ENCODE measurements around the gene BBS12.
A peak's percentile ranks its signal among the peaks of the same experiment; 100 is the strongest.

The BBS12 gene

GRCh38 chr4:122715221-122715620 lies 17.3 kb upstream of the BBS12 start:
- no peak overlapping the region for H3K27ac ChIP-seq (ENCODE audit: low read depth, low read length)
- H3K4me3 ChIP-seq (ENCODE audit: low read depth, low read length): no peak overlapping the region
- H3K9me3 ChIP-seq (ENCODE audit: control insufficient read depth, insufficient read depth, low read depth, low read length): no peaks in the 10 kb centered on the region
- H3K36me3 ChIP-seq (ENCODE audit: control insufficient read depth, insufficient read depth, low read length): no peaks in the 10 kb centered on the region
- no peak overlapping the region for H3K9ac ChIP-seq (ENCODE audit: low read length)
- H3K27me3 ChIP-seq (ENCODE audit: control insufficient read depth, insufficient read depth, low read length): no peaks in the 10 kb centered on the region
- no peaks in the 10 kb centered on the region for H3K4me1 ChIP-seq (ENCODE audit: control insufficient read depth, insufficient read depth, low read length)

- H3K9ac ChIP-seq (ENCODE audit: low read length): no peak overlapping the region
- H3K27me3 ChIP-seq (ENCODE audit: control insufficient read depth, insufficient read depth, low read length): no peaks in the 10 kb centered on the region
- H3K4me1 ChIP-seq (ENCODE audit: control insufficient read depth, insufficient read depth, low read length): no peaks in the 10 kb centered on the region
- H3K36me3 ChIP-seq (ENCODE audit: control insufficient read depth, insufficient read depth, low read length): no peaks in the 10 kb centered on the region
- no peak overlapping the region for H3K27ac ChIP-seq (ENCODE audit: low read depth, low read length)
- no peak overlapping the region for H3K4me3 ChIP-seq (ENCODE audit: low read depth, low read length)
- H3K9me3 ChIP-seq (ENCODE audit: control insufficient read depth, insufficient read depth, low read depth, low read length): no peaks in the 10 kb centered on the region
Measured at GRCh38 chr4:122716825-122717448, 15.6 kb upstream of the BBS12 start.

- H3K27me3 ChIP-seq (ENCODE audit: control insufficient read depth, insufficient read depth, low read length): no peaks in the 10 kb centered on the region
- no peak overlapping the region for H3K4me3 ChIP-seq (ENCODE audit: low read depth, low read length)
- H3K4me1 ChIP-seq (ENCODE audit: control insufficient read depth, insufficient read depth, low read length): no peaks in the 10 kb centered on the region
- H3K9me3 ChIP-seq (ENCODE audit: control insufficient read depth, insufficient read depth, low read depth, low read length): no peaks in the 10 kb centered on the region
- H3K27ac ChIP-seq (ENCODE audit: low read depth, low read length): no peak overlapping the region
- no peaks in the 10 kb centered on the region for H3K36me3 ChIP-seq (ENCODE audit: control insufficient read depth, insufficient read depth, low read length)
- no peak overlapping the region for H3K9ac ChIP-seq (ENCODE audit: low read length)
Measured at GRCh38 chr4:122718281-122718680, 14.2 kb upstream of the BBS12 start.

- H3K36me3 ChIP-seq (ENCODE audit: control insufficient read depth, insufficient read depth, low read length): no peaks in the 10 kb centered on the region
- no peaks in the 10 kb centered on the region for H3K27me3 ChIP-seq (ENCODE audit: control insufficient read depth, insufficient read depth, low read length)
- no peaks in the 10 kb centered on the region for H3K9me3 ChIP-seq (ENCODE audit: control insufficient read depth, insufficient read depth, low read depth, low read length)
- no peaks in the 10 kb centered on the region for H3K4me1 ChIP-seq (ENCODE audit: control insufficient read depth, insufficient read depth, low read length)
- H3K9ac ChIP-seq (ENCODE audit: low read length): no peak overlapping the region
- H3K4me3 ChIP-seq (ENCODE audit: low read depth, low read length): no peak overlapping the region
- H3K27ac ChIP-seq (ENCODE audit: low read depth, low read length): no peak overlapping the region
Measured at GRCh38 chr4:122722256-122722655, 10.2 kb upstream of the BBS12 start.

GRCh38 chr4:122728856-122729255 lies 3.6 kb upstream of the BBS12 start:
- Histone ChIP-seq H3K4me1 (ENCODE audit: control insufficient read depth, insufficient read depth, low read length) (peaks cover 5% of the 10 kb centered on the region; the same call in 1 of the 2 replicates), H3K4me3 (ENCODE audit: low read depth, low read length) (no peak overlapping the region), H3K27ac (ENCODE audit: low read depth, low read length) (no peak overlapping the region), H3K27me3 (ENCODE audit: control insufficient read depth, insufficient read depth, low read length) (no peaks in the 10 kb centered on the region), H3K9me3 (ENCODE audit: control insufficient read depth, insufficient read depth, low read depth, low read length) (no peaks in the 10 kb centered on the region), H3K36me3 (ENCODE audit: control insufficient read depth, insufficient read depth, low read length) (no peaks in the 10 kb centered on the region), H3K9ac (ENCODE audit: low read length) (no peak overlapping the region)

- Histone ChIP-seq H3K27me3 (ENCODE audit: control insufficient read depth, insufficient read depth, low read length) (no peaks in the 10 kb centered on the region), H3K36me3 (ENCODE audit: control insufficient read depth, insufficient read depth, low read length) (no peaks in the 10 kb centered on the region), H3K27ac (ENCODE audit: low read depth, low read length) (0 out of 2 replicates have a peak overlapping the region, but pooled peaks have one; percentile 6), H3K4me3 (ENCODE audit: low read depth, low read length) (peak overlapping the region; percentile 49; the same call in 1 of the 2 replicates), H3K9ac (ENCODE audit: low read length) (peak overlapping the region; percentile 21), H3K4me1 (ENCODE audit: control insufficient read depth, insufficient read depth, low read length) (peaks cover 5% of the 10 kb centered on the region; the same call in 1 of the 2 replicates), H3K9me3 (ENCODE audit: control insufficient read depth, insufficient read depth, low read depth, low read length) (no peaks in the 10 kb centered on the region)
Measured at GRCh38 chr4:122731676-122732075, 828 bp upstream of the BBS12 start.

GRCh38 chr4:122733787-122734120 lies 1.2 kb downstream of the BBS12 start:
- no peak overlapping the region for H3K9ac ChIP-seq (ENCODE audit: low read length)
- no peak overlapping the region for H3K27ac ChIP-seq (ENCODE audit: low read depth, low read length)
- peaks cover 5% of the 10 kb centered on the region; the same call in 1 of the 2 replicates for H3K4me1 ChIP-seq (ENCODE audit: control insufficient read depth, insufficient read depth, low read length)
- no peaks in the 10 kb centered on the region for H3K27me3 ChIP-seq (ENCODE audit: control insufficient read depth, insufficient read depth, low read length)
- H3K36me3 ChIP-seq (ENCODE audit: control insufficient read depth, insufficient read depth, low read length): no peaks in the 10 kb centered on the region
- H3K9me3 ChIP-seq (ENCODE audit: control insufficient read depth, insufficient read depth, low read depth, low read length): peaks cover 11% of the 10 kb centered on the region; the same call in 1 of the 2 replicates
- H3K4me3 ChIP-seq (ENCODE audit: low read depth, low read length): peak overlapping the region; percentile 81

- Histone ChIP-seq H3K36me3 (ENCODE audit: control insufficient read depth, insufficient read depth, low read length) (peaks cover 7% of the 10 kb centered on the region), H3K4me1 (ENCODE audit: control insufficient read depth, insufficient read depth, low read length) (no peaks in the 10 kb centered on the region), H3K27ac (ENCODE audit: low read depth, low read length) (no peak overlapping the region), H3K9ac (ENCODE audit: low read length) (no peak overlapping the region), H3K4me3 (ENCODE audit: low read depth, low read length) (no peak overlapping the region), H3K9me3 (ENCODE audit: control insufficient read depth, insufficient read depth, low read depth, low read length) (peaks cover 11% of the 10 kb centered on the region; the same call in 1 of the 2 replicates), H3K27me3 (ENCODE audit: control insufficient read depth, insufficient read depth, low read length) (no peaks in the 10 kb centered on the region)
Measured at GRCh38 chr4:122739174-122739573, 6.7 kb downstream of the BBS12 start.

GRCh38 chr4:122742933-122743829 lies 10.7 kb downstream of the BBS12 start:
- H3K27me3 ChIP-seq (ENCODE audit: control insufficient read depth, insufficient read depth, low read length): no peaks in the 10 kb centered on the region
- H3K9me3 ChIP-seq (ENCODE audit: control insufficient read depth, insufficient read depth, low read depth, low read length): no peaks in the 10 kb centered on the region; the same call in 1 of the 2 replicates
- no peak overlapping the region for H3K27ac ChIP-seq (ENCODE audit: low read depth, low read length)
- no peak overlapping the region for H3K9ac ChIP-seq (ENCODE audit: low read length)
- H3K36me3 ChIP-seq (ENCODE audit: control insufficient read depth, insufficient read depth, low read length): peaks cover 7% of the 10 kb centered on the region
- no peak overlapping the region for H3K4me3 ChIP-seq (ENCODE audit: low read depth, low read length)
- H3K4me1 ChIP-seq (ENCODE audit: control insufficient read depth, insufficient read depth, low read length): peaks cover 9% of the 10 kb centered on the region

GRCh38 chr4:122744229-122744628 lies 11.7 kb downstream of the BBS12 start:
- no peak overlapping the region for H3K27ac ChIP-seq (ENCODE audit: low read depth, low read length)
- peaks cover 9% of the 10 kb centered on the region for H3K4me1 ChIP-seq (ENCODE audit: control insufficient read depth, insufficient read depth, low read length)
- H3K27me3 ChIP-seq (ENCODE audit: control insufficient read depth, insufficient read depth, low read length): no peaks in the 10 kb centered on the region
- H3K4me3 ChIP-seq (ENCODE audit: low read depth, low read length): no peak overlapping the region
- no peak overlapping the region for H3K9ac ChIP-seq (ENCODE audit: low read length)
- peaks cover 7% of the 10 kb centered on the region for H3K36me3 ChIP-seq (ENCODE audit: control insufficient read depth, insufficient read depth, low read length)
- H3K9me3 ChIP-seq (ENCODE audit: control insufficient read depth, insufficient read depth, low read depth, low read length): no peaks in the 10 kb centered on the region; the same call in 1 of the 2 replicates

GRCh38 chr4:122746485-122746965 lies 14.0 kb downstream of the BBS12 start:
- Histone ChIP-seq H3K4me1 (ENCODE audit: control insufficient read depth, insufficient read depth, low read length) (peaks cover 9% of the 10 kb centered on the region), H3K27ac (ENCODE audit: low read depth, low read length) (0 out of 2 replicates have a peak overlapping the region, but pooled peaks have one; percentile 9), H3K9me3 (ENCODE audit: control insufficient read depth, insufficient read depth, low read depth, low read length) (no peaks in the 10 kb centered on the region; the same call in 1 of the 2 replicates), H3K36me3 (ENCODE audit: control insufficient read depth, insufficient read depth, low read length) (peaks cover 7% of the 10 kb centered on the region), H3K27me3 (ENCODE audit: control insufficient read depth, insufficient read depth, low read length) (no peaks in the 10 kb centered on the region), H3K9ac (ENCODE audit: low read length) (no peak overlapping the region), H3K4me3 (ENCODE audit: low read depth, low read length) (no peak overlapping the region)
